Activated CD4-positive, alpha-beta T cell treated with anti-CD3 and anti-CD28 coated beads, Interleukin-2, amount 50 U/mL, for 1 hour (primary cell): ENCODE data around the gene PKP4.

Source experiments
- DNase-seq: peaks from one replicate; pipeline ENCODE4 v3.0.0-alpha.2; 2020

Gene PKP4

GRCh38 chr2:158600155-158600802 is 143.5 kb downstream of the PKP4 start:
- no peak for DNase-seq

- no peak for DNase-seq
Measured at GRCh38 chr2:158602027-158602426, 145.3 kb downstream of the PKP4 start.

- no peak for DNase-seq
Measured at GRCh38 chr2:158603205-158603604, 146.5 kb downstream of the PKP4 start.

- no peak for DNase-seq
Measured at GRCh38 chr2:158603986-158604385, 147.2 kb downstream of the PKP4 start.

- no peak for DNase-seq
Measured at GRCh38 chr2:158610059-158610458, 153.3 kb downstream of the PKP4 start.

- no peak for DNase-seq
Measured at GRCh38 chr2:158616480-158617000, 159.8 kb downstream of the PKP4 start.

GRCh38 chr2:158618891-158619490 is 162.2 kb downstream of the PKP4 start:
- no peak for DNase-seq

- no peak for DNase-seq
Measured at GRCh38 chr2:158619496-158619895, 162.7 kb downstream of the PKP4 start.

- no peak for DNase-seq
Measured at GRCh38 chr2:158620656-158621055, 163.9 kb downstream of the PKP4 start.

GRCh38 chr2:158624071-158624667 is 167.4 kb downstream of the PKP4 start:
- no peak for DNase-seq

GRCh38 chr2:158624961-158625360 is 168.2 kb downstream of the PKP4 start:
- no peak for DNase-seq

- no peak for DNase-seq
Measured at GRCh38 chr2:158629116-158629515, 172.4 kb downstream of the PKP4 start.

- DNase-seq = no peak
Measured at GRCh38 chr2:158633261-158633660, 176.5 kb downstream of the PKP4 start.

- DNase-seq = no peak
Measured at GRCh38 chr2:158634627-158635026, 177.9 kb downstream of the PKP4 start.

GRCh38 chr2:158635961-158636601 is 179.3 kb downstream of the PKP4 start:
- DNase-seq = no peak

GRCh38 chr2:158637357-158637756 is 180.6 kb downstream of the PKP4 start:
- DNase-seq = no peak

GRCh38 chr2:158644139-158644538 is 187.4 kb downstream of the PKP4 start:
- no peak for DNase-seq

- no peak for DNase-seq
Measured at GRCh38 chr2:158645299-158645698, 188.5 kb downstream of the PKP4 start.

GRCh38 chr2:158647436-158648231 is 190.9 kb downstream of the PKP4 start:
- no peak for DNase-seq

GRCh38 chr2:158649846-158650245 is 193.1 kb downstream of the PKP4 start:
- no peak for DNase-seq

- no peak for DNase-seq
Measured at GRCh38 chr2:158650646-158651357, 194.1 kb downstream of the PKP4 start.

- no peak for DNase-seq
Measured at GRCh38 chr2:158651358-158652057, 194.8 kb downstream of the PKP4 start.
